Kidney epithelial cell (primary cell): ENCODE data around the gene C1QTNF4. TPM values are rescaled to one million over a fixed set of nuclear protein-coding genes. Genes with fewer than 3 reads are reported as not detected.

Source experiments
- DNase-seq: peaks from one replicate; pipeline ENCODE4 v3.0.0-alpha.2; 2010; ENCODE audit warnings: low read depth
- H3K27me3 ChIP-seq: 2 replicates; pipeline ENCODE4 v1.6.0; 2011; ENCODE audit warnings: low read length; ENCODE audit not compliant: control insufficient read depth, insufficient read depth
- H3K36me3 ChIP-seq: 2 replicates; pipeline ENCODE4 v1.5.1; 2011; ENCODE audit warnings: low read length; ENCODE audit not compliant: control insufficient read depth, insufficient read depth
- H3K4me3 ChIP-seq: 2 replicates; pipeline ENCODE4 v1.5.1; 2011; ENCODE audit warnings: low read depth, mild to moderate bottlenecking, control low read depth, low read length
- CTCF ChIP-seq: IDR thresholded peaks from 2 replicates; pipeline ENCODE4 v1.5.1; 2011; ENCODE audit warnings: mild to moderate bottlenecking, moderate library complexity, low read length, control low read depth, inconsistent platforms; ENCODE audit not compliant: insufficient read depth, poor library complexity, severe bottlenecking
- total RNA-seq: library from RNA; depleted of rRNA; stranded (reverse); fragments of >200 nt; gene quantifications from 2 replicates; pipeline ENCODE4 v1.2.3, GENCODE V29; 2015

The C1QTNF4 gene
- total RNA-seq, 1 donor from 2014 or later = 7.1 TPM

GRCh38 chr11:47573321-47573720 lies 20.9 kb downstream of the C1QTNF4 start:
- no peaks in the 10 kb centered on the region for H3K27me3 ChIP-seq

GRCh38 chr11:47572715-47573255 lies 21.4 kb downstream of the C1QTNF4 start:
- no peak for TF ChIP-seq CTCF
- DNase-seq = no peak
- Histone ChIP-seq H3K4me3 (no peak overlapping the region), H3K27me3 (no peaks in the 10 kb centered on the region), H3K36me3 (peaks cover 2% of the 10 kb centered on the region)

More at GRCh38 chr11:47573321-47573720, 20.9 kb downstream of the C1QTNF4 start:
- Histone ChIP-seq H3K4me3 (no peak overlapping the region), H3K36me3 (peaks cover 2% of the 10 kb centered on the region)
- TF ChIP-seq CTCF = no peak
- no peak for DNase-seq

- Histone ChIP-seq H3K36me3 (peaks cover 2% of the 10 kb centered on the region), H3K27me3 (no peaks in the 10 kb centered on the region), H3K4me3 (no peak overlapping the region)
- TF ChIP-seq CTCF = no peak
- DNase-seq = no peak
Measured at GRCh38 chr11:47571895-47572294, 22.3 kb downstream of the C1QTNF4 start.

DNA sequence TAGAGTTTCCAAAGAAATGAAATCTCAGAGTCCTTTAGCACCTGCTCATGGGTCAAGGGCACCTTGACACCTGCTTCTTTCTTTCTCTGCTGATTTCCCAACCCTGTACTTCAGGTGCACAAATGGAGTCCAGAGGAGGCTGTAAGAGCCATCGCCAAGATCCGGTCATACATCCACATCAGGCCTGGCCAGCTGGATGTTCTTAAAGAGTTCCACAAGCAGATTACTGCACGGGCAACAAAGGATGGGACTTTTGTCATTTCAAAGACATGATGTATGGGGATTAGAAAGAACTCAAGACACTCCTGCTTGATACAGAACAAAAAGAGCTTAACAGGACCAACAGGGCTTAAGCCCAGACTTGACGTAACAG lies 22.9 kb downstream of the C1QTNF4 start:
- no peak for TF ChIP-seq CTCF

DNA sequence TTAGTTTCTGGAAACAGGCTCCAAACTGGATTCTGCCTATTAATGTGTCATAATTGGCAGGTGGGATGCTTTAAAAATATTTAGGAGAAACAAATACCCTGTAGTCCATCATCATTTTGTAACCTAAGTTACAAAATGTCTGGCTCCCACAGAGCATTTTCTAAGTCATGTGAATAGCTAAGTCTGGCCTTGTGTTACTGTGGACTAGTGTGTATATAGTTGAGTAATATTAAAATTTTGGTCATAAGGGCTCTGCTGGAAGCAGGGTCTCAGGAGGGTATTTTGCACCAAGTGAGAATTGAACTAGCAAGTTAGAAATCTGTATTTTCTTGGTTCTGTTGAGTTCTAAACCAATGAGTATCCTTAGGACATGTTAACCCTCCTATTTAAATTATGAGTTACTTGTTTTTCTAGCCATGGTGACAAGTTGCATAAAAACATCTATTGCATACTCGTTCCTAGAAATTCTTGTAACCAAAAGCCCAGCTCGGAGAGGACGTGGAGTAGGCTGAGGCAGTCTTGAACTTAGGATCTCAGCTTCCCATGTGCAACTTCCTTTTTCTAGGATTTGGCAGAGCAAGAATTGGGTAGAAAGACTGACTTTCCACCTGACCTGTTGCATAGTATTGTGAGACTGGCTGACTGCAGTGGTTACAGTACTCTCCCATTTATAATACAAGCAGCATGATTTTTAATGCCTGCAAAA lies 23.4 kb downstream of the C1QTNF4 start:
- peaks cover 2% of the 10 kb centered on the region for H3K36me3 ChIP-seq
- no peak for TF ChIP-seq CTCF
- no peaks in the 10 kb centered on the region for H3K27me3 ChIP-seq
- DNase-seq = no peak
- H3K4me3 ChIP-seq = no peak overlapping the region

More for the DNA sequence above, 22.9 kb downstream of the C1QTNF4 start:
- Histone ChIP-seq H3K4me3 (no peak overlapping the region), H3K27me3 (no peaks in the 10 kb centered on the region), H3K36me3 (peaks cover 2% of the 10 kb centered on the region)
- no peak for DNase-seq

DNA sequence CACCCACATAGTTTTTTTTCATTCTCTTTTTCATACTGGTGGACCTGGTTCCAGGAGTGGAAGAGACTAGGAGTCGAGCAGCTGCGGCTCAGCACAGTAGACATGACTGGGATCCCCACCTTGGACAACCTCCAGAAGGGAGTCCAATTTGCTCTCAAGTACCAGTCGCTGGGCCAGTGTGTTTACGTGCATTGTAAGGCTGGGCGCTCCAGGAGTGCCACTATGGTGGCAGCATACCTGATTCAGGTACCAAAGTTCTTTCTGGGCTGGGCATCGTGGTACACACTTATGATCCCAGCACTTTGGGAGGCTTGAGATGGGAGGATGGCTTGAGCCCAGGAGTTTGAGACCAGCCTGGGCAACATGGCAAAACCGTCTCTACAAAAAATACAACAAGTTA lies 24.6 kb downstream of the C1QTNF4 start:
- DNase-seq = no peak
- H3K36me3 ChIP-seq = peaks cover 2% of the 10 kb centered on the region

More for the DNA sequence above, 24.6 kb downstream of the C1QTNF4 start:
- Histone ChIP-seq H3K27me3 (no peaks in the 10 kb centered on the region), H3K4me3 (no peak overlapping the region)
- TF ChIP-seq CTCF = no peak
